ENCODE measurements around the gene CDK14.

GRCh38 chr7:90580051-90580450 lies 16.1 kb upstream of the CDK14 start:
- TF ChIP-seq POLR2A (IDR thresholded peaks at IDR 0.05) (no peak), CTCF (IDR thresholded peaks at IDR 0.05) (no peak), EP300 (IDR thresholded peaks at IDR 0.05) (no peak)

Data from upper lobe of left lung (tissue), 4 donors.